Measurements from ENCODE around the gene ZNF441. TPM values are rescaled to one million over a fixed set of nuclear protein-coding genes. Genes with fewer than 3 reads are reported as not detected.

ZNF441 gene
- total and polyA plus RNA-seq, 4 donors = 1.8 to 7.4 (median 5.7) TPM

DNA sequence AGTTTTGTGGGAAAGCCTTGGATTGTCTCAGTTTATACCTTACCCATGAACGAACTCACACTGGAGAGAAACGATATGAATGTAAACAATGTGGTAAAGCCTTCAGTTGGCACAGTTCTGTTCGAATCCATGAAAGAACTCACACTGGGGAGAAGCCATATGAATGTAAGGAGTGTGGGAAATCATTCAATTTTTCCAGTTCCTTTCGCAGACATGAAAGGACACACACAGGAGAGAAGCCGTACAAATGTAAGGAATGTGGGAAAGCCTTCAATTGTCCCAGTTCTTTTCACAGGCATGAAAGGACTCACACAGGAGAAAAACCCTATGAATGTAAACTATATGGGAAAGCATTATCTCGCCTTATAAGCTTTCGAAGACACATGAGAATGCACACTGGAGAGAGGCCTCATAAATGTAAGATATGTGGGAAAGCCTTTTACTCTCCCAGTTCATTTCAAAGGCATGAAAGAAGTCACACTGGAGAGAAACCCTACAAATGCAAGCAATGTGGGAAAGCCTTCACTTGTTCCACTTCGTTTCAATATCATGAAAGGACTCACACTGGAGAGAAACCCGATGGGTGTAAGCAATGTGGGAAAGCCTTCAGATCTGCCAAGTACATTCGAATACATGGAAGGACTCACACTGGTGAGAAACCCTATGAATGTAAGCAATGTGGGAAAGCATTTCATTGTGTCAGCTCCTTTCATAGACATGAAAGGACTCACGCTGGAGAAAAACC lies 39.7 kb downstream of the ZNF441 start:
- no peak overlapping the region for H3K27ac ChIP-seq (ENCODE audit: low read depth in 1 of 2, low read length in 2 of 2)
- WGBS = 92% methylated on average over 11 of the region's 11 CpGs
- H3K9me3 ChIP-seq (ENCODE audit: control insufficient read depth in 4 of 4, low read length in 3 of 4) = peaks cover 24 to 59% (median 27%) of the 10 kb centered on the region in 4 donors
- no peak overlapping the region for H3K9ac ChIP-seq (ENCODE audit: low read depth in 1 of 2, low read length in 2 of 2)
- H3K27me3 ChIP-seq (ENCODE audit: control insufficient read depth in 4 of 4, insufficient read depth in 4 of 4, low read length in 3 of 4) = no peaks in the 10 kb centered on the region
- TF ChIP-seq RAD21 (IDR thresholded peaks at IDR 0.05) = no peak
- no peak for TF ChIP-seq FOXA2 (IDR thresholded peaks at IDR 0.05)
- H3K36me3 ChIP-seq (ENCODE audit: control insufficient read depth in 4 of 4, insufficient read depth in 3 of 4, low read depth in 1 of 4, low read length in 3 of 4) = peaks cover 0 to 28% (median 16%) of the 10 kb centered on the region in 4 donors
- no peak for DNase-seq (ENCODE audit: low spot score)
- peak overlapping the region in 2 of 3 donors; percentile 58 to 62 for H3K4me3 ChIP-seq (ENCODE audit: low read depth in 1 of 3, low read length in 3 of 3)
- H3K4me1 ChIP-seq (ENCODE audit: control insufficient read depth in 4 of 4, insufficient read depth in 4 of 4, low read length in 3 of 4) = no peaks in the 10 kb centered on the region

DNA sequence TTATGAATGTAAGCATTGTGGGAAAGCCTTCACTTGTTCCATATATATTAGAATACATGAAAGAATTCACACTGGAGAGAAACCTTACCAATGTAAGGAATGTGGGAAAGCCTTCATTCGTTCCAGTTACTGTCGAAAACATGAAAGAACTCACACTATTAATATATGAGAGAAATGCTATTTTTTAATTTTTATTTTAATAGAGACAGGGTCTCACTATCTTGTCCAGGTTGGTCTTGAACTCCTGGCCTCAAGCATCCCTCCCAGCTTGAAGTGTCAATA lies 40.2 kb downstream of the ZNF441 start:
- Histone ChIP-seq H3K27ac (ENCODE audit: low read depth in 1 of 2, low read length in 2 of 2) (no peak overlapping the region), H3K36me3 (ENCODE audit: control insufficient read depth in 4 of 4, insufficient read depth in 3 of 4, low read depth in 1 of 4, low read length in 3 of 4) (peaks cover 0 to 28% (median 16%) of the 10 kb centered on the region in 4 donors), H3K9ac (ENCODE audit: low read depth in 1 of 2, low read length in 2 of 2) (no peak overlapping the region), H3K9me3 (ENCODE audit: control insufficient read depth in 4 of 4, low read length in 3 of 4) (peaks cover 24 to 57% (median 27%) of the 10 kb centered on the region in 4 donors), H3K27me3 (ENCODE audit: control insufficient read depth in 4 of 4, insufficient read depth in 4 of 4, low read length in 3 of 4) (no peaks in the 10 kb centered on the region), H3K4me1 (ENCODE audit: control insufficient read depth in 4 of 4, insufficient read depth in 4 of 4, low read length in 3 of 4) (no peaks in the 10 kb centered on the region), H3K4me3 (ENCODE audit: low read depth in 1 of 3, low read length in 3 of 3) (peak overlapping the region in 2 of 3 donors; percentile 58 to 62)
- 94% methylated on average over 2 of the region's 2 CpGs for WGBS
- DNase-seq (ENCODE audit: low spot score) = no peak
- no peak for TF ChIP-seq FOXA1 (IDR thresholded peaks at IDR 0.05)
- TF ChIP-seq SP1 (IDR thresholded peaks at IDR 0.05) = no peak
- TF ChIP-seq ATF3 (IDR thresholded peaks at IDR 0.05) = no peak
- TF ChIP-seq, protein P1, sequence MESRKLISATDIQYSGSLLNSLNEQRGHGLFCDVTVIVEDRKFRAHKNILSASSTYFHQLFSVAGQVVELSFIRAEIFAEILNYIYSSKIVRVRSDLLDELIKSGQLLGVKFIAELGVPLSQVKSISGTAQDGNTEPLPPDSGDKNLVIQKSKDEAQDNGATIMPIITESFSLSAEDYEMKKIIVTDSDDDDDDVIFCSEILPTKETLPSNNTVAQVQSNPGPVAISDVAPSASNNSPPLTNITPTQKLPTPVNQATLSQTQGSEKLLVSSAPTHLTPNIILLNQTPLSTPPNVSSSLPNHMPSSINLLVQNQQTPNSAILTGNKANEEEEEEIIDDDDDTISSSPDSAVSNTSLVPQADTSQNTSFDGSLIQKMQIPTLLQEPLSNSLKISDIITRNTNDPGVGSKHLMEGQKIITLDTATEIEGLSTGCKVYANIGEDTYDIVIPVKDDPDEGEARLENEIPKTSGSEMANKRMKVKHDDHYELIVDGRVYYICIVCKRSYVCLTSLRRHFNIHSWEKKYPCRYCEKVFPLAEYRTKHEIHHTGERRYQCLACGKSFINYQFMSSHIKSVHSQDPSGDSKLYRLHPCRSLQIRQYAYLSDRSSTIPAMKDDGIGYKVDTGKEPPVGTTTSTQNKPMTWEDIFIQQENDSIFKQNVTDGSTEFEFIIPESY (IDR thresholded peaks at IDR 0.05) = no peak
- TF ChIP-seq NR2F2 (IDR thresholded peaks at IDR 0.05) = no peak
- TF ChIP-seq HNF4A (conservative IDR thresholded peaks at IDR 0.05) = no peak
- no peak for TF ChIP-seq TAF1 (conservative IDR thresholded peaks at IDR 0.05)
- TF ChIP-seq CTCF (IDR thresholded peaks at IDR 0.05; ENCODE audit: low read depth, low read length, missing input control) = no peak
- TF ChIP-seq RAD21 (IDR thresholded peaks at IDR 0.05) = no peak
- no peak for TF ChIP-seq JUND (IDR thresholded peaks at IDR 0.05)
- TF ChIP-seq HNF4G (IDR thresholded peaks at IDR 0.05) = no peak
- no peak for TF ChIP-seq EGR1 (IDR thresholded peaks at IDR 0.05; ENCODE audit: low read depth in 2 of 2)
- no peak for TF ChIP-seq YY1 (IDR thresholded peaks at IDR 0.05)
- TF ChIP-seq FOXA2 (IDR thresholded peaks at IDR 0.05) = no peak

DNA sequence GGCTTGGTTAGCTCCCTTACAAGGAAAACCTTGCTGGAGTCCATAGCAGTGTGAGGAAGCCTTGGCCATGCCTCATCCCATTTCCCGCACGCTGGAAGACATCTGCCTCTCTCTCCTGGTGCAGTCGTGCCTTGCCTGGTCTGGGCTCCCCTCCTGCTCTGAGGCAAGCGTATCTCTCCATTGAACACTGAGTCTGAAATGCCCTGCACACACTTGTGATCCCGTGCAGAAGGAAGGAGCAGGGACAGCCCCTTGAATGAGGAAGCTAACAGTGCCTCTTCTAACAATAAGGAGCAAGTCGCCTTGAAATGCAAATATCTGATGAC lies 46.9 kb downstream of the ZNF441 start:
- Histone ChIP-seq H3K9ac (ENCODE audit: low read depth in 1 of 2, low read length in 2 of 2) (no peak overlapping the region), H3K27me3 (ENCODE audit: control insufficient read depth in 4 of 4, insufficient read depth in 4 of 4, low read length in 3 of 4) (no peaks in the 10 kb centered on the region), H3K4me1 (ENCODE audit: control insufficient read depth in 4 of 4, insufficient read depth in 4 of 4, low read length in 3 of 4) (peaks cover 0 to 13% (median 7%) of the 10 kb centered on the region in 4 donors), H3K9me3 (ENCODE audit: control insufficient read depth in 4 of 4, low read length in 3 of 4) (peaks cover 0 to 7% (median 2%) of the 10 kb centered on the region in 4 donors), H3K4me3 (ENCODE audit: low read depth in 1 of 3, low read length in 3 of 3) (peak overlapping the region; percentile 63 to 83 (median 74)), H3K36me3 (ENCODE audit: control insufficient read depth in 4 of 4, insufficient read depth in 3 of 4, low read depth in 1 of 4, low read length in 3 of 4) (no peaks in the 10 kb centered on the region), H3K27ac (ENCODE audit: low read depth in 1 of 2, low read length in 2 of 2) (peak overlapping the region in 1 of 2 donors; percentile 74)
- 5% methylated on average over 6 of the region's 6 CpGs for WGBS
- TF ChIP-seq HNF4A (conservative IDR thresholded peaks at IDR 0.05) = no peak
- DNase-seq (ENCODE audit: low spot score) = no peak
